NB4 (cell line): ENCODE results near the gene XCL1.

Experiments used
- DNase-seq: peaks from one replicate; pipeline ENCODE4 v3.0.0; 2010; ENCODE audit warnings: low read depth
- H3K4me3 ChIP-seq: one replicate; pipeline ENCODE4 v1.5.1; 2011; ENCODE audit warnings: mild to moderate bottlenecking, low read depth, low read length, moderate library complexity
- MYC ChIP-seq: IDR thresholded peaks from 2 replicates; pipeline ENCODE4 v1.6.1; 2011; ENCODE audit warnings: low read depth, low read length
- POLR2A ChIP-seq: IDR thresholded peaks from 2 replicates; pipeline ENCODE4 v1.6.1; 2011; ENCODE audit warnings: mild to moderate bottlenecking; ENCODE audit not compliant: insufficient read length; ENCODE audit errors: extremely low read depth
- TF ChIP-seq, protein P1 (sequence below): IDR thresholded peaks from one replicate; pipeline ENCODE4 v1.5.1; 2012; ENCODE audit warnings: low read depth, low read length
- TF ChIP-seq, protein P2 (sequence below): IDR thresholded peaks from 2 replicates; pipeline ENCODE4 v1.6.1; 2011; ENCODE audit warnings: low read depth, low read length

XCL1 gene

GRCh38 chr1:168581817-168582572, 5.6 kb downstream of the XCL1 start:
- DNase-seq: no peak
- TF ChIP-seq, protein P1, sequence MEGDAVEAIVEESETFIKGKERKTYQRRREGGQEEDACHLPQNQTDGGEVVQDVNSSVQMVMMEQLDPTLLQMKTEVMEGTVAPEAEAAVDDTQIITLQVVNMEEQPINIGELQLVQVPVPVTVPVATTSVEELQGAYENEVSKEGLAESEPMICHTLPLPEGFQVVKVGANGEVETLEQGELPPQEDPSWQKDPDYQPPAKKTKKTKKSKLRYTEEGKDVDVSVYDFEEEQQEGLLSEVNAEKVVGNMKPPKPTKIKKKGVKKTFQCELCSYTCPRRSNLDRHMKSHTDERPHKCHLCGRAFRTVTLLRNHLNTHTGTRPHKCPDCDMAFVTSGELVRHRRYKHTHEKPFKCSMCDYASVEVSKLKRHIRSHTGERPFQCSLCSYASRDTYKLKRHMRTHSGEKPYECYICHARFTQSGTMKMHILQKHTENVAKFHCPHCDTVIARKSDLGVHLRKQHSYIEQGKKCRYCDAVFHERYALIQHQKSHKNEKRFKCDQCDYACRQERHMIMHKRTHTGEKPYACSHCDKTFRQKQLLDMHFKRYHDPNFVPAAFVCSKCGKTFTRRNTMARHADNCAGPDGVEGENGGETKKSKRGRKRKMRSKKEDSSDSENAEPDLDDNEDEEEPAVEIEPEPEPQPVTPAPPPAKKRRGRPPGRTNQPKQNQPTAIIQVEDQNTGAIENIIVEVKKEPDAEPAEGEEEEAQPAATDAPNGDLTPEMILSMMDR: no peak
- TF ChIP-seq POLR2A (no peak), MYC (no peak)
- TF ChIP-seq, protein P2, sequence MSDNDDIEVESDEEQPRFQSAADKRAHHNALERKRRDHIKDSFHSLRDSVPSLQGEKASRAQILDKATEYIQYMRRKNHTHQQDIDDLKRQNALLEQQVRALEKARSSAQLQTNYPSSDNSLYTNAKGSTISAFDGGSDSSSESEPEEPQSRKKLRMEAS: no peak
- H3K4me3 ChIP-seq: no peak overlapping the region

DNA sequence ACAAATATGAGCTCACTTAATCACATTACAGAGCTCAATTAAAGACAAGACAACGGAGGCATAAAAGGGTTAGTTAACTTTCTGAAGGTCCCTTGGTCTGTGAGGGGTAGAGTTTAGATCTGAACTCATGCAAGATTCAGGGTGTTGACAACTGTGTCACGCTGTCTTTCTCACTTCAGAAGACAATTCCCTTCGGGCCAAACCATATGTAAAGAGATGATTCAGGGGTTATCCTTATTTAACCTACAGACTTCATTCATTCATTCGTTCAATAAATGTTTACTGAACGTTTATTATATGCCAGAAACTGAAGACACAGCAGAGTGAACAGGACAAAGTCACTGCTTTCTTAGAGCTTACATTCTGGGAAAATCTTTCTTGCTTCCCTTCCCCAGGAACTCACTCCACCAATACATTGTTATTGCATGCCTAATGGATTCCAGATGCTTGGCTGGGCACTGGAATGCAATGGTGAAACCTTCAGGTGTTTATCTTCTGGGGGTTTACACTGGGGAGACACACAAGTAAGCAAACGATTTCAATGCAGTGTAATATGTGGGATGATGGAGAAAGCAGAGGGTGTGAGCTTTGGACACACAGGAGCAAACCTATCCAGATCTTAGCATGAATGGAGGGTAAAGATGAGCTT, 6.4 kb downstream of the XCL1 start:
- no peak for DNase-seq
- TF ChIP-seq, protein P2: no peak
- TF ChIP-seq POLR2A (no peak), MYC (no peak)
- TF ChIP-seq, protein P1: no peak
- no peak overlapping the region for H3K4me3 ChIP-seq

DNA sequence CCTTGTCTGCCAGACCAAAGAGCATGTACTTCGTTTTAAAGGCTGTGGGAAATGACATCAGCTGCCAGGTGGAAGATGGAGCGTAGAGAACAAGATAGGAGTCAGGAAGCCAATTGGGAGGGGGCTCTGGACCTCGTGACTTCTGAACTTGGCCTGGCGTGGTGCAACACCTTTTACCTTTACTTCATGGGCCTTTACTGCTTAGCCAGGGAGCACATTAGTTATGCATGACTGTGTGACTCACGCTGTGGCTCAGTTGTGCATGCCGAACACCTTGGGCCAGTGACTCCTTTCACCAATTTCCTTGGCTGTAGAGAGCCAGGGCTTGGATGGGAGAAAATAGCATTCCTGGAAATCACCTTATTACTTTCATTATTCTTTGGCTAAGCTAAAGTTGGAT, 7.2 kb downstream of the XCL1 start:
- TF ChIP-seq, protein P2: no peak
- no peak for TF ChIP-seq POLR2A
- TF ChIP-seq, protein P1: no peak
- TF ChIP-seq MYC: no peak
- no peak overlapping the region for H3K4me3 ChIP-seq
- DNase-seq: no peak

GRCh38 chr1:168585191-168585590, 8.8 kb downstream of the XCL1 start:
- no peak for DNase-seq
- TF ChIP-seq POLR2A: no peak
- TF ChIP-seq, protein P1: no peak
- no peak overlapping the region for H3K4me3 ChIP-seq

- no peak for DNase-seq
- no peak overlapping the region for H3K4me3 ChIP-seq
- TF ChIP-seq POLR2A (no peak), MYC (no peak)
- TF ChIP-seq, protein P1: no peak
- TF ChIP-seq, protein P2: no peak
Measured at GRCh38 chr1:168585937-168586336, 9.5 kb downstream of the XCL1 start.
